Activated naive CD4-positive, alpha-beta T cell treated with Interleukin-2 at 50 U/mL for 16 hours (primary cell): ENCODE data around the gene PLEKHH1.

ENCODE experiments used
- DNase-seq: peaks from one replicate; pipeline ENCODE4 v3.0.0-alpha.2; 2020

The PLEKHH1 gene

DNA sequence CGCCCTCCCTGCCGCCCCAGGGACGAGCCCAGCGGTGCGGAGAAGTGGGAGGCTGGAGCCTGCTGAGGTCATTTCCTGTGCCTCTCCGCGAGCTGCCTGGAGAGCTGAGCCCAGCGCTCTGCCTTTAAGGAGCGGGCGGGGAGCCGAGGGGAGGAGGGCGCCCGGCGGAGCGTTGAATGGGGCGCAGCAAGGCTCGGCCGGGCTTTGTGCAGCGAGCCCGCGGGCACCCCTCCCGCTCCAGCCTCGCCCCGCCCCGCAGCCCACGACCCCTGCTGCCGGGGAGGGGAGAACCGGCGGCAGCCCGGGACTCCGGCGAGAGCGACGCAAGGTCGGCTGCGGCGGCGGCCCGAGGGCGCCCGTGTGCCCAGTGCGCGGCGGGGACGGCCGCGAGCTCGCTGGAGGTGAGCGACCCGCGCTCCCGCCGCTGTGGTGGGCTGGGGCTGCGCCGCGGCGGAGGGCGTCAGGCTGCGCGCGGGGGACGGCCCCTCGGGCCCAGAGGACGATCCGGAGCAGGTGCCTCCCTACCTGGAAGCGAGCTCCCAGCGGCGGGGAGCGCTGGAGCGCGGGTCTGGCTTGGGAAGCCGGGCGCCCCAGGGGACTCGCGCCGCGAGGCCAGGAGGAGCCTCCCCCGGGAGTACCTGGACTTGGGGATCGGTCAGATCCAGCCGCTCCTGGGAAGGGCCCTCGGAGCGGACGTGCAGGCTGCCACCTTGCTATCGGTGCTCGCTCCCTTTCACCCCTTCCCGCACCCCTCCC lies at the start of gene PLEKHH1:
PLEKHH1 (plus strand) TSS at position 293 of the 756 bp plus-strand sequence. CDS start 8,578 bp downstream, outside the sequence.
- DNase-seq = peak; percentile 60

DNA sequence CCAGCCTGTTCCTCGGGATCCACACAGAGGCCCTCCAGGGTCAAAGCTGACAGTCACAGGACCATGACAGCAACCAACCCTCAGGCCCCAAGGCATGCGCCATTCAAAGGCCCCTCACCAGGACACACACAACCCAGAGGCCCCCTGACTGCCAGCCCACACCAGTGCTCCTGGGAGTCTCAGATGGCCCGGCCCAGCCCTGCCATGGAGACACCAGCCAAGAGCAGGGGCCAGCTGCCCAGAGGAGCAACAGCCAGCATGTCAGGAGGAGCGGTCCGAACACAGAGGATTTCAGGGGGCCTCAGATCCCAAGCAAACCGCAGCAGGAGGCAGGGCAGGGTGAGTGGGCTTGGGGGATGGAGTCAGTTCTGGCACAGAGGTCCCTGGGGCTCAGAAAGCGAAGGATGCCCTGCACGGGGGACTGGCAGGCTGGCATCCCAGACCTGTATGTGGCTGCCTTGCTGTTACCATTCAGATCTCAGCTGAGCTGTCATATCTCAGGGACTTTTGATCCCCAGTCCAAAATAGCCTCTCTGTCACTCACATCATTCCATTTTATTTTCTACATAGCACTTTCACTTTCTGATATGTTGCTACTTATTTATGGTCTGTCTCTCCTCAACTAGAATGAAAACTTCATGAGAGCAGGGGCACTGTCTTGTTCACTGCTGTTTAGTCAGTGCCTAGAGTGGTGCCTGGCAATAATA lies 49.4 kb upstream of the PLEKHH1 start:
- no peak for DNase-seq

DNA sequence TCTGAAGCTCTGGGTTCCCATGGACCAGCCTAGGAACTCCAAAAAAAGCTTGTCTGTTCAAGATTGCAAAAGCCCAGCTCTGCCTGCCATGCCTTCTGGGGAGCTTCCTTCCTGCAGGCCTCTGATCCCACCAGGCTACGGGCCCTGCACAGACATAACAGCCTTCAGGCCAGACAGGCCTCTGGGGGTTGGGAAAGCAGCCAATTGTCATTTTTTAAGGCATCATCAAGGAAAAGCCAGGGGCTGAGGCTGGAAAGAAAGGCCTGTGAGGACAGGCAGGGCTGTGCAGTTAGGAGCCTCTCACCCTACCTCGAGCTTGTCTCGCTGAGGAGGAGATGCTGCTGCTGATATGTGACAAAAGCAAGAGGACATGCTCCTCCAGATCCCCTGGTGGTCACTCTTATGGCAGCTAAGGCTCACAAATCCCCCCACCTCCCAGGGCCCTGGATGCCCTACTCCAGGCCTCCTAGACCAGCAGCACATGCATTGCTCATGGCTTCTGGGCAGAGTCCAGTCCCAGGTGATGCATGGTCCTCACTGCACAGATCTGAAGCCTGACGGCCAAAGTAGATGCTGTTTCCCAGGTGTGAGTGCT lies 47.5 kb upstream of the PLEKHH1 start:
- DNase-seq = no peak

DNA sequence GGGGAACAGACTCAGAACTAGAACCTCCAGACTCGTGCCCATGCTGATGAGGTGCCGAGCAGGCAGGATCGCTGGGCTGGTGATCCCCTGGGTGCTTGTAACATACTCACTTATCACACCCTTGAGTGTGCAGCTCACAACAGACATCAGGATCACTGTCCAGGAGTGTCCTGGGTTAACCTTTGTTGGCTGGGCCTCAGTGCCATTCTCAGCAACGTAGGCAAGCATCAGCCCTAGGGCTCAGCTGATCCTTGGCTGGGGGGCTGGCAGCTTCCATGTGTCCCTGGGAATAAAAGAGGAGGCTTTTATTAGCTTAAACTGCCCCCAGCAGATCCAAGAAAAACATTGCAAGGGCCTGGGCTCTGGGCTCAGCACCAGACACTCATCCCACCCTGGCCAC lies 46.2 kb upstream of the PLEKHH1 start:
- DNase-seq = no peak

DNA sequence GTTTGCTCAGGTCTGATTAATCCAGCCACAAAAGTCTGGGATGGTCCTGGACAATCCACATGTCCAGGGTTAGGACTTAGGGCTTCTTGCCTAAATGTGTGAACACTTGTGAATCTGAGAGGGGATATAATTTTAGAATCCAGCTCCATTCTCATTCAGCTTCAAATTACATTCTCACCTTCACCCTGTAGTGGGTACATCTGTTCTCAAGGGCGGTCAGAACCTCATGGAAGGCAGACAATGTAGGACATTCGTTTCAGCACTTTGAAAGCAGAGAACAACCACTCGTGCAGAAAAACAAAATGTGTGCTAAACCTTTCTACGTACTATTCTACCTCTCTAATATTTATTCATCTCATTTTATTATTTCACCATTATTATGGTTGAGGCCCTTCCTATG lies 45.8 kb upstream of the PLEKHH1 start:
- DNase-seq = no peak

DNA sequence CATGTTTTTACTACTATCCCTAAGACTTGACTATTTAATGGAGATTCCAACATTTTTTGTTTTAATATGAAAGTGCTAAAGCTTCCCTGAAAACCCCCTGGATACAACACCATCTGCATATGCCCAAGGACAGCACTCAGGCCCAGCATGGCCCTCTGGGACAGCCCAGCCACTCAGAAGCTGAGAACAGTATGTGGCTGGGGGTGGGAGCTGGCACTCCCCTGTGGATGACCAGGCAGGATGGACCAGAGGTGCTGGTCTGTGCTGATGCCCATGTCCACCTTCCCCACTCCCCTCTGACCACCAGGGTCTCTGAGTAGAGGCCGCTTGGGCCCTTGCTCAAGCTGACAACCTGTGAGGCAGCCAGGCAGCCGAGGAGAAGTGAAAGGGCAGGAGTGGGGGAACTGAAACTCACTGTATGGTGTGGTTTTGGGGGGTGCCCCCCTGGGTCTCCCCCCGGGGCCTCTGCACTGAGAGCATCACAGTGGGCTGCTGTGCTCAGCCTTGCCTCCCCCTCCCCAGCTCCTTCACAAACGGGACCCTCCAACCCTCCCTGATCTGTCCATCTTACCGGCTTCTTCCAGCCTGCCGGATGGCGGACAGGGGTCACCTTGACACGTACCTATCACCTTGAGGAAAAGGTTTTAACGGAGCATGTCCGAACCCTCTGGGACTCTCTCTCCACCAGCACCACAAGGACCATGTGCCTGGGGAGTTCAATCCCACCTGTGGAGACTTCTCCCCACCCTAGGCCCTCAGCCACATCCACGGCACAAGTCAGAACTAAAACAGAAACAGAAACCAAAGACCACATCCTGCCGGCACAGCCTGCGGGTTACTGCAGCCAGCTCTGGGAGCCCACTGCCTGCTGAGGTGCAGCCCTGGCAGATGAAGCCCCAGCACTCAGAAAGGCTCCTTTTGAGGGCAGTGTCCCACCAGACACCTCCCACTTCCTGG lies 44.9 kb upstream of the PLEKHH1 start, which contains the start of gene TMEM229B:
TMEM229B (minus strand) TSS at position 785 of the 957 bp plus-strand sequence. CDS start 14,798 bp downstream, outside the sequence.
- DNase-seq = peak; percentile 70

DNA sequence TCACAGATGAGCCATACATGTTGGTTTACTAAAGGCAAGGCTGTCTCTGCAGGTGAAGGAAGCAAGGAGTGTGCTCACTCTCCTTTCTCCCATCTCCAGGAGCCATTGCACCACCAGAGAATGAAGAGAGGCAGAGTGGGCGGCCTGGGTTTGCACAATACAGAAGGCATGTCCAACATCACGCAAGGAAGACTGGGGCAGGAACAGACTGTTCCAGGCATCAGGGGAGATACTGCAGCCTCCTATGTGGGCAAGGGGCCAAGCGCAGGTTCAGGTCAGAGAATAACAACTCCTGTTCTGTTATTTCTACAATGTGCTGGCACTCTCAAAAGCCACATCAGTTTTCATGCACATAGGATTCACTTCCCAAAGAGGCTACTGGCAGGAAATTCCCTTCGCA lies 42.9 kb upstream of the PLEKHH1 start:
- DNase-seq = no peak

DNA sequence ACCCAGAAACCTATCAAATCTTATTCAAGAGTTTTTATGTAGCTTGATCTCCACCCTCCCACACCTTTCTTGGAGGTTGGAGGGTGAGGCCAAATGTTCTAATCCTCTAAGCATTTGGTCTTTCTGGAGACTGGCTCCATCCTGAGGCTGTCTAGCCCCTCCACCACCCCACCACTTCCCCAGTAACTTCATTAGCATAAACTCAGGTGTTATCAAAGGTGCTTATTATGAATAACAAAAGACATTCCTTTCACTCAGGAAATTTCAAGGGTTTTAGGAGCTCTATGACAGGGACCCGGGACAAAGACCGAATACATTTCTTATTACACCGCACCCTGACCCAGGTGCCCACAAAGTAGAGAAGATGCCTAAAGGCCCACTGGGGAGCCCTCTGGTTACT lies 41.8 kb upstream of the PLEKHH1 start:
- DNase-seq = no peak

DNA sequence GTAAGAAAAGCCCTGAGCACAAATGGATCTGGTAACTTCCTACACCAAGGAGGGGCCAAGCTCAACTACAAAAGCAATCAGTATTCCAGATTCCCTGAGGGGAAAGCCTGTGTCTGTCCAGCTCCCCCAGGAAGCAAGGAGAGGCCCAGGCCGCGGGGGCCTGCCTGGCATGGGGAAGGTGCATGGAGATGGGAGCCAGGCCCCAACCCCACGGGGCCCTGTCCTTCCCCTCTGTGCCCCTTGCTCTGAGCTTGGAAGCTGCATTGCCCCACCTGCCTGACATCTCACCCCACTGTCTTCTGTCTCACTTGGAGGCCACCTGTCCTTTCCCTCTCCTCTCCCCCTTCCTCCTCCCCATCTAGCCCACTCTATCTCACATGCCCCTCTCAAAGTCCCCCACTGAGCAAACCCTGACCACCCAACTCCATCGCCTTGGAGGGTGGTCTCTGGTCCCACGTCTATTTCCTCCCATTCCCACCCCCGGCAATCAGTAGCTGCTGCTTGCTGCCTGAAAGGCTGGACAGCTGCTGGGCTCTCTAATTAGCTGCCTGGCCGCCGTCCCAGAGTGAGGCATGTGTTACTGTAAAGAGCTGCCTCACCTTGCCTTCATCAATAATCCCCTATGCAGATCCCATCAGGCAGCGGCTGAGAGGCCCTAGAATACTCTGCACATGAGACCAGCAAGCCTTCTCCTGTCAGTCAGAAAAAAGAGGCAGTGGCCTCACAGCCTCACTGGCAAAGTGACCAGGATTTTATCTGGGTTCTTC lies 41.2 kb upstream of the PLEKHH1 start:
- no peak for DNase-seq

DNA sequence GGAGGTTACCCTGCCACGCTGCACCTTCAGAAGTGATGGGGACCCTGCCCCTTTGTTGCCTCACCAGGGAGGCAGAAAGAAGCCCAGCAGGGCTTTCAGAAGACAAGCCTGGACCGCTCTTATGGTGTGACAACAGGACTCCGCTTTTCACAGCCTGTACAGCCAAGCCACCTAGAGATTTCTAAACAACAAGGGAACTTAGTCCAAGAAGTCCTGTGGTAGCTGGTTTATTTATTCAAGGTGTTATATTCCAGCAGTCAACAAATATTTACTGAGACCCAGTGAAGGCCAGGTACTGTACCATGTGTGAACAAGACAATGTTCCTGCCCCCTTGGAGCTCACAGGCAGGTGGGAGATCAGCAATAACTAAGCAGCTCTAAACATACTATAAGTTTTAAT lies 40.6 kb upstream of the PLEKHH1 start:
- DNase-seq = no peak

DNA sequence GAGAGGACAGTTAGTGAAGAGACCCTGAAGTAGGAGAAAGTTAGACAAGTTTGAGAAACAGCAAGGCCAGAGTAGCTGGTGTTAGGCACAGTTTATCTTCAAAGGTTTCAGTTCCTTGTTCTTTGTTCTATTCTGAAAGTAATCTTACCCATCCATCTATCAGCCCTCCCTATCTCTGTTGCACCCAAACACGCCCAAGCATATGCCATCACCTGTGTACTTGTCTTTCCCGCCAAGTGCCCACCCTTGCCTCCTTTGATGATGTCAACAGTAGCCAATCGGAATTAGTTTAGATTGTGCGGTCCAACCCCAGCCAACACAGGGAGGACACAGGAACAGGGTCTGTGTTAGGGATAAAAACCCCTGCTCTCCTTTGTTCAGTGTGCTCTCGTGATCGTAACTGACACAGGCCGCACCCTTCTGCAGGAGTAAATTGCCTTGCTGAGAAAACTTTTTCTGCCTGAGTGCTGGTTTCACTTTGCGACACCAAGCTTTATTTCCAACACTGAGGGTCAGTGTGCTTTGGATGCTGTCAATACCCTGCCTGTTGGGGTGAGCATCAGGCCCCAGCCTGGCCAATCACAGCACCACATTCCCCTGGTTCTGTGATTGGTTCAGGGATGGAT lies 39.9 kb upstream of the PLEKHH1 start:
- DNase-seq = no peak

DNA sequence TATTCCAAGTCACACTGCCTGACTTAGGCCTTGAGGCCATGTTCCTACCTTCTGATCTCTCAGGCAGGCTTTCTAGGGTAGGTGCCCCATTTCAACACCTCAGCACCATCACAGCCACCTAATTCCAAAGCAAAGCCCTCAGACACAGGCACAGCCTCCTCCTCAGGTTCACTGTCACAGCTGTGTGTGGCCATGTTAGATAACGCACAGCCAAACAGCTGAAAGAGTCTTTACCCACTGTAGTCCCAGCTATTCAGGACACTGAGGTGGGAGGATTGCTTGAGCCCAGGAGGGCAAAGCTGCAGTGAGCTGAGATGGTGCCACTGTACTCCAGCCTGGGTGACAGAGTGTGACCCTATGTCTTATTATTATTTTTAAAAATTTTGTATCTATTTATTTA lies 37.3 kb upstream of the PLEKHH1 start:
- DNase-seq = no peak

DNA sequence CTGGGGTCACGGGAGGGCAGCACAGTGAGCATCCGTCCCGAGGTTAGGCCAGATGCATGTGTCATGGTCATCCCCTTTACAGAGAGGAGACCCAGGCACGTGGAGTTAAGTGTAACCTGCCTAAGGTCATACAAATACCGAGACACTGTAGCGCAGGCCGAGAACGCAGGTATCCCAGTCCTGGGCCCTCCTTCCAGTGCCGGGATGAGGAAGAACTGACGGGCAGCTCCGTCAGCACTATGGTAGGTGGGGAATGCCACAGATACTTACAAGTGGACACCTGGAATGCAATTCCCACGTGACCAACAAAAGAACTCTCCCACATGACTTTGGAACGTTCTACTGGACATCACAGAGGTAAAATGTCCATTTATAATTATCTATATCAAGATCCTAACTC lies 35.9 kb upstream of the PLEKHH1 start:
- DNase-seq = no peak

DNA sequence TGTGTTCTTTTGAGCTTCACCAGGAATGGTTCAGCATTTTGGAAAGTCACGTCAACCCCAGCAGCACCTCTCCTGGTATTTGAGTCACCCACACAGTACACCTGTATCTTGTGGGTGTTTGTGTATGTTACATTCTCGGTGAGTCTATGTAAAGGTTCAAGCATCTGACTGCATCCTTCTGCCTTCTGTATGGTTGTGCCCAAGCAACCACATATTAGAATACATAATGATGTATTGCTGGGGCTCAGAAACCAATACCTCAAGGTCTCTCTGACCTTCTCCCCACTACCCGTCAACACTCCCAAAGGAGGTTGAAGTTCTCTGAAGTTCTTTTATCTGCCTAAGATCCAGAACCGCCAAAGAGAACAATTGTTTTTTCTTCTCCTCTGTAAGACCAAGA lies 35.4 kb upstream of the PLEKHH1 start:
- DNase-seq = no peak

DNA sequence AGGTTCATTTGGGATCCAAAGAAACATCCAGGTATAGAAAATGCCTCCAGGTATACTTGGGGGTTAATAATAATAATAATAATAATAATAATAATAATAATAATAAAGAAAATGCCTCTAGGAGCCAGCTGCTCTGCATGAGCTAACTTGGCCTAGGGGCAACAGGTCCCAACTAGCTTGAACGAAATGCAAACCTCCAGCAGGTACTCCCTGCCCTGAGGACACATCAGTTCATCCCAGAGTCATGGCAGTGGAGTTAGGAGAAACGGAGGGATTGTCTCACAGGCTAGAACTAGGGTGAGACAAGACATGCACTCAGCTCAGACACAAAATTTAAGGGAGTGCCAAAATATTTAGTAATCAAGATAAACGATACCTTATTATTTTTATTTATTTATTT lies 32.1 kb upstream of the PLEKHH1 start:
- DNase-seq = no peak

DNA sequence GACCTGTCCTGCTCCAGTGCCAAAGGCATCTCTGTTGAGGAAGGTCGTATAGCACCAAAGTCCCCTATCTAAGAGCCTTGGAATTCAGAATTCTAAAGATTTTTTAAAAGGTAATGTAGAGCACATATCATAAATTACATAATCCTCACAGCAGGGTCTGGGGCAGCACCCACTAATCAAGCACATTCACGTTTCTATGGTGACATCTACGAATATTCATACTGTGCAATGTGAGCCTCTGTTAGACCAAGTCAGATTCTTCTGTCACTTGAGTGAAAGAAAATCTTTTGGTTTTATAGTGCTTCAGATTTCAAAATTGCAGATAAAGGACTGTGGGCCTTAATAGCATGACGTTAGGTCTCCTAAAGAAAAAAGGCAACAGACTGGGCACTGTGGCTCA lies 31.4 kb upstream of the PLEKHH1 start:
- no peak for DNase-seq

DNA sequence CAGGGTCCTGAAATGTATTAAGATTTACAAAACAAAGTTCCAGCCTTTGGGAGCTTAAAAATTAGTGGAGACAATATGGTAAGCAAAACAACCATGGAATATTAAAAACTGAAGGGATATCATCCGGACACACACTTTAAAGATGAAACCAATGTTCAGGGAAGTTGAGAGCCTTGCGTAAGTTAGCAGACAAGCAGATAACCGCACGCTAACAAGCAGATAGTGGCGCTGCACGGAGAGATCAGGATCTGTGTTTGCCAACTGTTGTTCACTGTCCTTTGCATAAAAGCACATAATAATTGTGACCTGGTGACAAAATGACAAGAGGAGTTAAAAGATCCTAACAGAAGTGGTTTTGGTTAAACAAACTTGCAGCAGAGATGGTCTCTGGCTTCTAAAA lies 30.2 kb upstream of the PLEKHH1 start:
- DNase-seq = no peak

DNA sequence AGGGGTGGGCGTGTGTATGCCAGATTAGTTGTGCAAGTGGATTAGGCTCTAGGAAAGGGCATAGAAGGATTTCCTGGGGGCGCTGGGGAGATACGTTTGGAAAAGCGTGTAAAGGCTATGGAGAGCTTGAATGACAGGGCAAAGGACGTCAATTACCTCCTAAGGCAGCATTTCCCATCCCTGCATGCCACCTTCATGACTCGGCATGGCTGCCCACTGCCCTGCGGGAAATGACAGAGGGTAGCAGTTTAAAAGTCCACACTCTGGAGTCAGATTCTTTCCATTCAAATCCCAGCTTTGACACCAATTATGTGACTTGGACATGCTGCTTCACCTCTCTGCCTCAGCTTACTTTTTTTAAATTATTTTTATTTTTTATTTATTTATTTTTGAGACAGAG lies 29.8 kb upstream of the PLEKHH1 start:
- DNase-seq = no peak

DNA sequence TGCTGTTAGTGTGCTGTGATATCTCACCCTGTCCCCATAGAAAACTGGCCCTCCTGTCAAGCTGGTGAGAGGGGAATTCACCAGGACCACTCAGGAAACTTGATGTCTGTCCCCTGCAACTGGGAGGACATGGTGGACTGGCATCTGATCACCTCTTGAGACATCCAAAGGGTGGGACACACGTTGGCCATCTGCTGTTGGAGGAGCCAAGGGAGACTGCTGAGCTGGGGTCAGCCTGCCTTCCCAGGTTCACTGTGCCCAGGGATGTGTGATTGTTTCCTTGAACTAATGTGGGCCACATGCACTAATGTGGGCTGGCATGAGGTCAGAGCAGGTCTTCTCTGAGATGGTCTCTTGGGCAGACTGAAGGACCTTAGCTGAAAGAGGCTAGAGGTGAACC lies 27.8 kb upstream of the PLEKHH1 start:
- DNase-seq = no peak

DNA sequence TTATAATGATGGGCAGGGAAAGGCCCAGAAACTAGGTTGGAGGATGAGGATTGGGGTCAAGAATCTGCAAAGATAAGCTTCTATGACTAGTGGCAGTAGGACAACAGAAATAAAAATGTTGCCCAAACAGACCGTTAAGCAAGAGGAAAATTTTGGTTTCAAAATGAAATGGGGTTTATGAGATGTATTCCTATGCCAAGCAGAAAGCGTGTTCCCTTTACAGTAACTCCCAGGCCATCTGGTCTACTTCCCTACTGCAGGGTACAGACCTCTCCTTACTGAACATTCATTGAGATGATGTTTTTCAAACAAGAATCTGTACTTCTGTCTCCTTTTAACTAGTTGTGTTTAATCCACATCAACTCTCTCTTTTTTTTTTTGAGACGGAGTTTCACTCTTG lies 24.1 kb upstream of the PLEKHH1 start:
- no peak for DNase-seq

DNA sequence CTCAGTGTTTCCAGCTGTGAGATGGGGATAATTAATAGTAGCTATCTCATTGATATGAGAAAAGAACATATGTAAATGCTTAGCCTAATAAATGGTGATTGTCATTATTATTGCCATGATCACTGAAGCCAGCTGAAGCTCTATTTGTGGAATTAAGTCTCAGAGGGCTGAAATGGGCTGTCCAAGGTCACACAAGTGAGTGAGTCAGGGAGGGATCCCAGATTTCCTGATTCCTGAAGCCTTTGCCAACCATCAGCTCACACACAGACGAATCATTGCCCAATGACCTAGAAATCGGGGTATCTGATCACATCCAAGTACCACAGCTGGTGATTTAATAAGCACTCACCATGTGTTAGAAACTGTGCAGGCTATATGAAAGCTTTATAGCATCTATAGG lies 23.0 kb upstream of the PLEKHH1 start:
- DNase-seq = no peak

DNA sequence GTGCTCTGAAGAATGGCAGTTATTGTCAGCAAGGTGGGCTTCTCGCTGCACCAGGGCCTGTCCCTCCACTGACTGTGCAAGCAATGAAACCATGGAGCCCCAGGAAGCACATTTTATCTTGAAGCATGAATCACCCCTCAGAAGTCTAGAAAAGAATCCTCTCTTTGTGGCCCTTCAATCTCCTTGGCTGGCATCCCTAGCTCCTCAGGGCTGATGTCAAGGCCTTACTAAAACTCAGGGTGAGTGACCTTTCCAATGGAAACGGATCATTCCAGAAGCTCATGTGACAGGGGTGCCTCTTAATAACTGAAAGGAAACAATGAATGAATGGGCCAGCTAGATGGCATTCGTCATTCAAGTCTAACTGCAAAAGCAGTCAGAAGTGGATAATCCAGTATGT lies 22.3 kb upstream of the PLEKHH1 start:
- DNase-seq = no peak
